WERI-Rb-1 (cell line): ENCODE results near the gene C22orf42.
A peak's percentile ranks its signal among the peaks of the same experiment; 100 is the strongest.

ENCODE experiments used
- DNase-seq: peaks from one replicate; pipeline ENCODE4 v3.0.0-alpha.2; 2020
- H3K27ac ChIP-seq: fragments of 250-450 bp; sonication (Bioruptor Pico); 2 replicates; pipeline ENCODE4 v1.5.1; 2020; ENCODE audit warnings: mild to moderate bottlenecking, moderate library complexity
- H3K27me3 ChIP-seq: fragments of 250-450 bp; sonication (Bioruptor Pico); 2 replicates; pipeline ENCODE4 v1.5.1; 2021; ENCODE audit warnings: mild to moderate bottlenecking, low read depth, moderate library complexity; ENCODE audit not compliant: insufficient read depth, severe bottlenecking
- H3K36me3 ChIP-seq: fragments of 250-450 bp; sonication (Bioruptor Pico); 2 replicates; pipeline ENCODE4 v1.5.1; 2020; ENCODE audit warnings: mild to moderate bottlenecking, moderate library complexity
- H3K4me3 ChIP-seq: 2 replicates; pipeline ENCODE4 v1.5.1; 2011; ENCODE audit warnings: low read depth, mild to moderate bottlenecking, control low read depth, low read length
- H3K9me3 ChIP-seq: fragments of 250-450 bp; sonication (Bioruptor Pico); 2 replicates; pipeline ENCODE4 v1.5.1; 2021; ENCODE audit warnings: mild to moderate bottlenecking, moderate library complexity; ENCODE audit not compliant: severe bottlenecking
- TF ChIP-seq, protein P1 (sequence below): IDR thresholded peaks from 2 replicates; pipeline ENCODE4 v1.5.1; 2011; ENCODE audit warnings: low read depth, mild to moderate bottlenecking, control low read depth, inconsistent platforms, low read length

The C22orf42 gene

GRCh38 chr22:32183625-32184024 is 24.5 kb upstream of the C22orf42 start:
- Histone ChIP-seq H3K36me3 (no peaks in the 10 kb centered on the region), H3K27me3 (peaks cover 14% of the 10 kb centered on the region)
- TF ChIP-seq, protein P1, sequence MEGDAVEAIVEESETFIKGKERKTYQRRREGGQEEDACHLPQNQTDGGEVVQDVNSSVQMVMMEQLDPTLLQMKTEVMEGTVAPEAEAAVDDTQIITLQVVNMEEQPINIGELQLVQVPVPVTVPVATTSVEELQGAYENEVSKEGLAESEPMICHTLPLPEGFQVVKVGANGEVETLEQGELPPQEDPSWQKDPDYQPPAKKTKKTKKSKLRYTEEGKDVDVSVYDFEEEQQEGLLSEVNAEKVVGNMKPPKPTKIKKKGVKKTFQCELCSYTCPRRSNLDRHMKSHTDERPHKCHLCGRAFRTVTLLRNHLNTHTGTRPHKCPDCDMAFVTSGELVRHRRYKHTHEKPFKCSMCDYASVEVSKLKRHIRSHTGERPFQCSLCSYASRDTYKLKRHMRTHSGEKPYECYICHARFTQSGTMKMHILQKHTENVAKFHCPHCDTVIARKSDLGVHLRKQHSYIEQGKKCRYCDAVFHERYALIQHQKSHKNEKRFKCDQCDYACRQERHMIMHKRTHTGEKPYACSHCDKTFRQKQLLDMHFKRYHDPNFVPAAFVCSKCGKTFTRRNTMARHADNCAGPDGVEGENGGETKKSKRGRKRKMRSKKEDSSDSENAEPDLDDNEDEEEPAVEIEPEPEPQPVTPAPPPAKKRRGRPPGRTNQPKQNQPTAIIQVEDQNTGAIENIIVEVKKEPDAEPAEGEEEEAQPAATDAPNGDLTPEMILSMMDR, result no peak

DNA sequence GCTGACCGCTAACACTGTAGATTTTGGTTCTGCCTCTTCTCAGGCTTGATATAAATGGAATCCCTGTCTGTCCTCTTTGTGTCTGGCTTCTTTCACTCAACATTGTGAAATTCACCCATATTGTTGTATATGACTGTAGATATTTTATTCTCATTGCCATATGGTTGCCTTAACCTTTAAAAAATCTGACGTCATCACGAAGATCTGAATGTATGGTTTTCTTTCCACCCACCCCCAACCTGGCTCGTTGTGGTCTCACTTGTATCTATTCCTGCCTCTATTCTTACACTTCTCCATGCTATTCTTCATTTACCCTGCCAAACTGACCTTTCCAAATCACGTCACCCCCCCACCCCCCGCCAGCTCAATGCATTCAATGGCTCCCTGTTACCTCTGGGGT is 21.9 kb upstream of the C22orf42 start:
- TF ChIP-seq, protein P1, result no peak
- Histone ChIP-seq H3K27ac (no peak overlapping the region), H3K4me3 (no peak overlapping the region), H3K9me3 (no peaks in the 10 kb centered on the region), H3K36me3 (no peaks in the 10 kb centered on the region), H3K27me3 (peaks cover 20% of the 10 kb centered on the region)
- DNase-seq, result no peak

More at GRCh38 chr22:32183625-32184024, 24.5 kb upstream of the C22orf42 start:
- H3K9me3 ChIP-seq, result no peaks in the 10 kb centered on the region
- no peak overlapping the region for H3K27ac ChIP-seq
- DNase-seq, result no peak
- no peak overlapping the region for H3K4me3 ChIP-seq

GRCh38 chr22:32177221-32177765 is 18.2 kb upstream of the C22orf42 start:
- Histone ChIP-seq H3K4me3 (no peak overlapping the region), H3K27me3 (peaks cover 42% of the 10 kb centered on the region), H3K27ac (no peak overlapping the region), H3K36me3 (no peaks in the 10 kb centered on the region), H3K9me3 (no peaks in the 10 kb centered on the region)
- TF ChIP-seq, protein P1, result no peak
- no peak for DNase-seq

DNA sequence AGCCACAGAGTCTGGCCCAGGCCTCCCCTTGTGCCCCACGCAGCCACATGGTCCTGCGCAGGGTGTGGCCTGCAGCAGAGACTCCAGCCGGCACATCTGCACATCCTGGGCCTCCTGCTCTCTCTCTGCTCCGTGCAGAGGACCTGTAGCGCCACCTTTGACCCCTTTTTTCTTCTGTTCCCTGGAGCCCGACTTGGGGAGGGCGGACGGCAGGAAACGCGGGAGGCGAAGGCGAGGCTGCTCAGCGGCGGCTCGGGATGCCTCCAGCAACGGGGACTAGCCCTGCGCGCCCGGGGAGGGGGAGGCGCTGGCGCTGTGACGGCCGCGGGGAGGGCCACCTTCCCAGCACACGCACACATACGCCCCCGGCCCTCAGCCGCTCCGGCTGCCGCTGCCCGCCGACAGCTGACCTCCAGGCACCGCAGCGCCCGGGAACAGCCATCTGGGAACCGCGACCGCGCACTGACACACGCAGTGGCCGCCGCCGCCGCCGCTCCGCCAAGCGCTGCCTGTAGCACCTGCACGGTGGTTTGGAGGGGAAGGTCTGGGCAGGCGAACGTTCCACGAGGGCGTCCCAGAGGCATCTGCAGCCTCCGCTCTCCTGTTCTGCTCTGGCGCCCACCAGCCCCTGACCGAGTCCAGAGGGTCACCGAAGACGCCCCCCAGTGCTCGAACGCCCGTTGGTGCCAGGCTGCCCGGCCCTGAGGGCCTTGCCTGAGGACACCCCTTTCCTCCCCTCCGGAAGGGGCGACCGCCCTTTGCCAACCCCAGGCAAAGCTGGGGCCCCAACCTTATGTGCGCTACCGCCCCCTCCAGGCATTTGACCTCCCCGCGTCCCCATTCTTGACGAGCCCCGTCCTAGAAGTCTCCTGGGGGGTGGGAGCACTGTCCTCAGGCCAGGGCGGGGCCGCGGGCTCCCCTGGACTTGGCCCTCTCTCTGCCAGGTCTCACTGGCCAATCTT is 16.9 kb upstream of the C22orf42 start:
- peak; percentile 12 for DNase-seq
- Histone ChIP-seq H3K36me3 (no peaks in the 10 kb centered on the region), H3K27me3 (peaks cover 44% of the 10 kb centered on the region), H3K4me3 (no peak overlapping the region; the same call in 1 of the 2 replicates), H3K27ac (no peak overlapping the region), H3K9me3 (no peaks in the 10 kb centered on the region)
- TF ChIP-seq, protein P1, result no peak

GRCh38 chr22:32175115-32175514 is 16.0 kb upstream of the C22orf42 start:
- H3K27ac ChIP-seq, result no peak overlapping the region
- H3K36me3 ChIP-seq, result no peaks in the 10 kb centered on the region
- DNase-seq, result no peak
- TF ChIP-seq, protein P1, result no peak
- H3K9me3 ChIP-seq, result no peaks in the 10 kb centered on the region
- H3K27me3 ChIP-seq, result peaks cover 44% of the 10 kb centered on the region
- H3K4me3 ChIP-seq, result no peak overlapping the region
